H1 (cell line): ENCODE measurements around the gene GCLM. TPM values are rescaled to one million over a fixed set of nuclear protein-coding genes. Genes with fewer than 3 reads are reported as not detected.

Source experiments
- CTCF ChIA-PET: fragments of 300-600 bp; sonication (Branson Sonifier 250); formaldehyde crosslinking; loops from one replicate; lab custom pipeline; 2021; ENCODE audit not compliant: partially characterized antibody; lab: Charles Lee
- POLR2A ChIA-PET: fragments of 300-600 bp; sonication (Branson Sonifier 250); formaldehyde crosslinking; loops from one replicate; lab custom pipeline; 2021; ENCODE audit warnings: inconsistent platforms; ENCODE audit not compliant: partially characterized antibody; lab: Charles Lee
- DNase-seq, 2 experiments: peaks; one replicate each; pipeline versions ENCODE4 v3.0.0 to v3.0.0-alpha.2; 2010 to 2022; ENCODE audit warnings: low spot score in 2 of 2, low read depth in 1 of 2, mixed read lengths in 1 of 2
- FAIRE-seq: peaks from 2 replicates; lab custom pipeline; 2011; peaks lifted over from hg19 to GRCh38; lab: Jason Lieb, UNC
- H2AFZ ChIP-seq: 2 replicates; pipeline ENCODE4 v1.8.1; 2012; ENCODE audit warnings: low read length, inconsistent platforms
- H2AK5ac ChIP-seq: 2 replicates; pipeline ENCODE4 v1.6.1; 2013; ENCODE audit warnings: low read depth, low read length
- H2BK120ac ChIP-seq: replicated peaks from 2 replicates; pipeline ENCODE3; 2013; ENCODE audit warnings: low read depth, low read length, inconsistent platforms
- H2BK12ac ChIP-seq: 2 replicates; pipeline ENCODE4 v1.6.1; 2013; ENCODE audit warnings: low read depth, low read length
- H2BK15ac ChIP-seq: 2 replicates; pipeline ENCODE4 v1.6.1; 2013; ENCODE audit warnings: low read length
- H2BK20ac ChIP-seq: 2 replicates; pipeline ENCODE4 v1.6.1; 2013; ENCODE audit warnings: low read length
- H2BK5ac ChIP-seq: 2 replicates; pipeline ENCODE4 v1.6.1; 2013; ENCODE audit warnings: low read depth, low read length
- H3K14ac ChIP-seq: 2 replicates; pipeline ENCODE4 v1.6.1; 2013; ENCODE audit warnings: inconsistent platforms; ENCODE audit not compliant: insufficient read length
- H3K18ac ChIP-seq: 2 replicates; pipeline ENCODE4 v1.6.1; 2013; ENCODE audit warnings: low read length; ENCODE audit errors: extremely low read depth
- H3K23ac ChIP-seq: 2 replicates; pipeline ENCODE4 v1.6.1; 2013; ENCODE audit warnings: inconsistent platforms; ENCODE audit not compliant: insufficient read length
- H3K23me2 ChIP-seq: 2 replicates; pipeline ENCODE4 v1.6.1; 2013; ENCODE audit warnings: low read depth, low read length
- H3K27ac ChIP-seq: 2 replicates; pipeline ENCODE4 v1.6.1; 2011; ENCODE audit warnings: low read depth, low read length, inconsistent platforms
- H3K27me3 ChIP-seq, 4 experiments: replicated peaks in 1 of 4; 1 replicate in 1 of 4; 2 replicates in 3 of 4; pipeline versions ENCODE4 v1.6.1 to v1.8.1; 2011 to 2013; ENCODE audit warnings: low read length in 3 of 4, mild to moderate bottlenecking in 3 of 4, inconsistent platforms in 2 of 4, mixed read lengths in 2 of 4, moderate library complexity in 1 of 4; ENCODE audit not compliant: control insufficient read depth in 3 of 4, insufficient read depth in 3 of 4; ENCODE audit errors: extremely low read depth in 1 of 4
- H3K36me3 ChIP-seq, 4 experiments: 2 replicates each; pipeline versions ENCODE4 v1.6.1 to v1.8.1; 2011 to 2013; ENCODE audit warnings: mild to moderate bottlenecking in 4 of 4, low read length in 3 of 4, moderate library complexity in 2 of 4, control low read depth in 1 of 4, inconsistent platforms in 1 of 4; ENCODE audit not compliant: insufficient read depth in 4 of 4, control insufficient read depth in 2 of 4
- H3K4ac ChIP-seq: replicated peaks from 2 replicates; pipeline ENCODE3; 2013; ENCODE audit warnings: low read length, low read depth, mixed read lengths, inconsistent platforms; ENCODE audit not compliant: insufficient read length
- H3K4me1 ChIP-seq, 4 experiments: replicated peaks in 1 of 4; 1 replicate in 1 of 4; 2 replicates in 3 of 4; pipeline versions ENCODE4 v1.6.1 to v1.8.1; 2011 to 2013; ENCODE audit warnings: low read length in 3 of 4, inconsistent platforms in 2 of 4, mixed read lengths in 1 of 4; ENCODE audit not compliant: insufficient read depth in 4 of 4, control insufficient read depth in 3 of 4
- H3K4me2 ChIP-seq, 2 experiments: 2 replicates each; pipeline versions ENCODE4 v1.6.1 to v1.8.1; 2011 to 2013; ENCODE audit warnings: low read depth in 2 of 2, low read length in 2 of 2, control low read depth in 1 of 2, inconsistent platforms in 1 of 2, mild to moderate bottlenecking in 1 of 2; ENCODE audit not compliant: insufficient read depth in 1 of 2
- H3K4me3 ChIP-seq, 4 experiments: fragments of 200-600, 300-600 bp in 1 of 4; sonication (generic), shearing (Covaris generic), sonication (Bioruptor Twin) in 1 of 4; 2 replicates each; pipeline versions ENCODE4 v1.5.1 to v1.8.1; 2011 to 2016; ENCODE audit warnings: low read length in 4 of 4, low read depth in 3 of 4, control low read depth in 2 of 4, inconsistent platforms in 2 of 4, mild to moderate bottlenecking in 2 of 4, mixed read lengths in 1 of 4, moderate library complexity in 1 of 4; ENCODE audit not compliant: insufficient read depth in 2 of 4; ENCODE audit errors: extremely low read depth in 1 of 4
- H3K56ac ChIP-seq: replicated peaks from 2 replicates; pipeline ENCODE3; 2013; ENCODE audit warnings: low read depth, mild to moderate bottlenecking, mixed read lengths, low read length, inconsistent platforms; ENCODE audit not compliant: insufficient read length
- H3K79me1 ChIP-seq: 2 replicates; pipeline ENCODE4 v1.6.1; 2013; ENCODE audit warnings: low read depth, low read length, control low read depth
- H3K79me2 ChIP-seq, 2 experiments: 2 replicates each; pipeline versions ENCODE4 v1.6.1 to v1.8.1; 2012 to 2013; ENCODE audit warnings: low read length in 2 of 2, mild to moderate bottlenecking in 2 of 2, inconsistent platforms in 1 of 2; ENCODE audit not compliant: insufficient read depth in 2 of 2, control insufficient read depth in 1 of 2
- H3K9ac ChIP-seq, 4 experiments: replicated peaks in 1 of 4; 1 replicate in 1 of 4; 2 replicates in 3 of 4; pipeline versions ENCODE4 v1.6.1 to v1.8.1; 2011 to 2013; ENCODE audit warnings: low read depth in 3 of 4, low read length in 3 of 4, control low read depth in 2 of 4, mild to moderate bottlenecking in 2 of 4, moderate library complexity in 2 of 4, inconsistent platforms in 1 of 4; ENCODE audit errors: extremely low read depth in 1 of 4
- H3K9me3 ChIP-seq, 2 experiments: 2 replicates each; pipeline versions ENCODE4 v1.6.1 to v1.8.1; 2012 to 2013; ENCODE audit warnings: mild to moderate bottlenecking in 2 of 2, moderate library complexity in 2 of 2, control low read depth in 1 of 2, inconsistent platforms in 1 of 2, low read depth in 1 of 2, low read length in 1 of 2, mixed read lengths in 1 of 2; ENCODE audit not compliant: insufficient read depth in 2 of 2
- H4K20me1 ChIP-seq, 2 experiments: replicated peaks in 1 of 2; 2 replicates each; pipeline versions ENCODE3 to v1.8.1; 2011 to 2013; ENCODE audit warnings: inconsistent platforms in 2 of 2, low read length in 2 of 2, mild to moderate bottlenecking in 1 of 2; ENCODE audit not compliant: insufficient read depth in 2 of 2, control insufficient read depth in 1 of 2
- H4K5ac ChIP-seq: 2 replicates; pipeline ENCODE4 v1.6.1; 2013; ENCODE audit warnings: low read length, low read depth, mixed read lengths, inconsistent platforms; ENCODE audit not compliant: insufficient read length
- H4K8ac ChIP-seq: 2 replicates; pipeline ENCODE4 v1.8.0; 2013; ENCODE audit warnings: mild to moderate bottlenecking, moderate library complexity, low read length, inconsistent platforms; ENCODE audit not compliant: insufficient read depth; ENCODE audit errors: extremely low read depth
- H4K91ac ChIP-seq: replicated peaks from 2 replicates; pipeline ENCODE3; 2013; ENCODE audit warnings: low read length, mixed read lengths, inconsistent platforms; ENCODE audit not compliant: insufficient read length
- ATF2 ChIP-seq: IDR thresholded peaks from 2 replicates; pipeline ENCODE4 v1.6.1; 2012; ENCODE audit warnings: low read length, inconsistent platforms
- BRCA1 ChIP-seq: IDR thresholded peaks from 2 replicates; pipeline ENCODE4 v1.6.1; 2012; ENCODE audit warnings: low read depth, low read length, improper control_type of control experiment
- CREB1 ChIP-seq: IDR thresholded peaks from 2 replicates; pipeline ENCODE4 v1.6.1; 2012; ENCODE audit warnings: inconsistent platforms
- TAF7 ChIP-seq: optimal IDR thresholded peaks from 2 replicates; pipeline ENCODE3; 2011; ENCODE audit warnings: low read depth, mild to moderate bottlenecking, inconsistent platforms, low read length, moderate library complexity, borderline replicate concordance
- WGBS, 2 experiments: shearing (Covaris generic) in 1 of 2; methylation state at CpG; one replicate each; pipeline versions ENCODE4 v1.1.6 to v1.1.7; 2013 to 2015; ENCODE audit warnings: low lambda C conversion rate in 2 of 2, mixed read lengths in 2 of 2, inconsistent platforms in 1 of 2, low coverage in 1 of 2, missing lambda C conversion rate in 1 of 2; ENCODE audit not compliant: insufficient replicate concordance in 2 of 2, insufficient coverage in 1 of 2, insufficient read length in 1 of 2; ENCODE audit errors: extremely low coverage in 1 of 2, missing lambda C conversion rate in 1 of 2; 5-methylcytosine and 5-hydroxymethylcytosine counted together
- polyA plus RNA-seq, 7 experiments: library from polyadenylated mRNA; depleted of rRNA in 3 of 7; stranded (reverse) in 5 of 7; unstranded in 2 of 7; fragments of >200 nt in 5 of 7; fragments of 200-250 nt in 2 of 7; gene quantifications; 1 replicate in 5 of 7; 2 replicates in 1 of 7; 4 replicates in 1 of 7; pipeline versions ENCODE4 v1.2.1 to v1.2.3, GENCODE V29; 2011 to 2013; ENCODE audit warnings: missing spikeins in 2 of 7, mixed read lengths in 2 of 7
- total RNA-seq: library from RNA; stranded (reverse); fragmentation: NEBNext Ultra II Directional; extraction: Animal tissue kit (Norgen Biotek cat#: 25700); gene quantifications from 2 replicates; pipeline ENCODE4 v1.2.1, GENCODE V29; 2021

GCLM gene
- total and polyA plus RNA-seq, 2 of the 8 experiments (the other 6 are each of a cell fraction or from before 2014, with no cell fraction given), result 3.1 to 12.8 TPM

GRCh38 chr1:93905051-93905450 lies 4.2 kb downstream of the GCLM start:
- Histone ChIP-seq H4K5ac (no peak overlapping the region), H3K4me3 (no peak overlapping the region), H3K4ac (no peak overlapping the region), H4K20me1 (no peaks in the 10 kb centered on the region), H3K9ac (no peak overlapping the region), H2BK20ac (no peak overlapping the region), H2BK120ac (no peak overlapping the region), H3K23ac (no peak overlapping the region), H2AFZ (no peak overlapping the region), H3K4me1 (peaks cover 0 to 3% (median 2%) of the 10 kb centered on the region in 4 experiments; a peak in 2 of 7 replicates), H2BK15ac (no peak overlapping the region), H3K56ac (no peak overlapping the region), H4K8ac (no peak overlapping the region), H3K36me3 (no peaks in the 10 kb centered on the region; a peak in 1 of 8 replicates), H3K79me1 (no peaks in the 10 kb centered on the region; the same call in 1 of the 2 replicates), H3K4me2 (no peak overlapping the region), H3K9me3 (no peaks in the 10 kb centered on the region), H4K91ac (no peak overlapping the region), H3K23me2 (peaks cover 10% of the 10 kb centered on the region), H2AK5ac (no peak overlapping the region), H2BK5ac (no peak overlapping the region), H3K18ac (no peak overlapping the region), H3K14ac (no peak overlapping the region), H3K27ac (no peak overlapping the region), H2BK12ac (no peak overlapping the region), H3K27me3 (0 out of 7 replicates have a peak, but pooled peaks cover 0 to 2% (median 1%) of the 10 kb centered on the region in 4 experiments), H3K79me2 (peaks cover 0 to 44% of the 10 kb centered on the region in 2 experiments; a peak in 2 of 4 replicates)
- FAIRE-seq, result no peak
- 65% methylated on average over 1 of the region's 1 CpG; no CpG with 5 or more reads in 1 of the 2 experiments for WGBS, 2 experiments
- DNase-seq, result no peak
- POLR2A ChIA-PET, result no interaction called here
- no peak for TF ChIP-seq BRCA1
- TF ChIP-seq TAF7, result no peak
- TF ChIP-seq ATF2, result no peak
- no peak for TF ChIP-seq CREB1
- CTCF ChIA-PET, result interaction anchor here (0.8 kb wide), 1 partner anchor 75 kb away, joined by 3 read pairs; no protein-coding TSS in a partner anchor
